GM19043 (cell line): ENCODE results near the gene SYP.

ENCODE experiments used
- ATAC-seq: cut with Tn5 transposase; IDR thresholded peaks from one replicate; pipeline ENCODE4 v1.9.1; 2021; ENCODE audit warnings: low read depth; ENCODE audit not compliant: unreplicated experiment

SYP gene

DNA sequence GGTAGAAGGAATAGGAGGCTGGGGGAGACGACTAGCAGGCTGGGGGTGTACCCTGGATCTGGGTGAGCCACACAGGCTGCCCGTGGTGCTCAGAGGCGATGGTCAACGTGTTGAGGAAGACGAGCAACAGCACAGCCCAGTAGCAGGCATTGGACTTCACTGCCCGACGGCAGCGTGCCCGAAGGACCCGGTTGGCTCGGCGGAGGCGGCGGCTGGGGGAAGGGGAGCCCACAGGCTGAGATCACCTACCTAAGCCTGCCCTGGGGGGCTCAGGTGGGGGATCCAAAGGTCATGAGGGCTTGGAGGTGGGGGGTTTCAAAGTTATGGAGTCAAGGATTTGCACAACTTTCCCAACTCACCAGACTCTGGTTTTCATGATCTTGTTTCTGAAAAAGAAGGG, 25.9 kb upstream of the SYP start:
- ATAC-seq: no peak

- ATAC-seq: no peak
These were observed 21.9 kb upstream of the SYP start for GRCh38 chrX:49221868-49222267.

DNA sequence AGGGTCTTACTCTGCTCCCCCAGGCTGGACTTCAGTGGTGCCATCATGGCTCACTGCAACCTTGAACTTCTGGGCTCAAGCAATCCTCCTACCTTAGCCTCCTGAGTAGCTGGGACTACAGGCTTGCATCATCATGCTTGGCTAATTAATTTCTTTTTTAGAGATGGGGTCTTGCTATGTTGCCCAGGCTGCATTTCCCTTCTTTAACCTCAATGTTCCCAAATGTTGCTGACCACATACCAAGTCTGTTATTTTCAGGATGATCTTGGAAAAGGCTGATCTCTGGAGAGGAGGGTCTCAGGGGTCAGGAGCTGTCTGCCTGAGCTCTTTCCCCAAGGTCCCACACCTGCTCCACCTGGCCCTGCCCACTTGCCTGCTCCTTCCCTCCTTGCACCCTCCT, 20.1 kb upstream of the SYP start:
- no peak for ATAC-seq

GRCh38 chrX:49214996-49215526, 15.1 kb upstream of the SYP start:
- no peak for ATAC-seq

DNA sequence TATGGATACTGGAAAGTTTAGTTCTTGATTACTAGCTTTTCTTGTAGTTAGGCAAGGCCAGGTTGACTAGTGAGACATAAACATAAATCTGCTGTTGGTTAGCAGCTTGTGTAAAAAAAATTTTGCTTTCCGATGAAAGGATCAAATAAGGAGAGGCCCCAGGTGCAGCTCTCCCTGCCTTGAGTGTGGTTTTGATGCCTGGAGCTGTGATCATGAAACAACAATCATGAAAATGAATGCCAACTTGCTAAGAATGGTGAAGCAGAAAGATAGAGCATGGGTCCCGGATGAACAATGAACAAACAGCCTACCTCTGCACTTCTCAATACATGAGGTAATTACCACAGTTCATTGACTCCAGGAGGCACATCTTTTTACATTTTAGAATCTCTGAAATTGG, 14.4 kb upstream of the SYP start:
- no peak for ATAC-seq

- ATAC-seq: no peak
These were observed 12.9 kb upstream of the SYP start for GRCh38 chrX:49212861-49213260.

GRCh38 chrX:49212209-49212608, 12.2 kb upstream of the SYP start:
- no peak for ATAC-seq

GRCh38 chrX:49211074-49211473, 11.1 kb upstream of the SYP start:
- no peak for ATAC-seq

DNA sequence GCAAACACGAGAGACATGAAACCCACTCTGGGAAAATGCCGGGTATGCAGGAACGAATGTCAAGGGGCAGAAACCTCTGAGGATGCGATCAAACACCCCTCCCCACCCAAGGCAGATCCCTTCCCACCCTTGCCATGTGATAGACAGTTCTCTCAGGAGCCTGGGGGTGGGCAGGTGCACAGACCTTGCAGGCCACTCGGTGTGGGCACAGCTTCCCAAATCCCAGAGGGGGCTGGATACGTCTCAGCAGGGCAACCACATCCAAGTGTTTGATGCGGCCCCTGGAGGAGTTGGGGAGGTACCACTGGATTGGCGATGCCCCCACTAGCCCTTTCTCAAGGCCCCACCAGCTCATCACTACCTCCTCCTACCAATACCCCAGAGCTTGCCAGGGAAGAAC, 10.4 kb upstream of the SYP start:
- ATAC-seq: no peak

DNA sequence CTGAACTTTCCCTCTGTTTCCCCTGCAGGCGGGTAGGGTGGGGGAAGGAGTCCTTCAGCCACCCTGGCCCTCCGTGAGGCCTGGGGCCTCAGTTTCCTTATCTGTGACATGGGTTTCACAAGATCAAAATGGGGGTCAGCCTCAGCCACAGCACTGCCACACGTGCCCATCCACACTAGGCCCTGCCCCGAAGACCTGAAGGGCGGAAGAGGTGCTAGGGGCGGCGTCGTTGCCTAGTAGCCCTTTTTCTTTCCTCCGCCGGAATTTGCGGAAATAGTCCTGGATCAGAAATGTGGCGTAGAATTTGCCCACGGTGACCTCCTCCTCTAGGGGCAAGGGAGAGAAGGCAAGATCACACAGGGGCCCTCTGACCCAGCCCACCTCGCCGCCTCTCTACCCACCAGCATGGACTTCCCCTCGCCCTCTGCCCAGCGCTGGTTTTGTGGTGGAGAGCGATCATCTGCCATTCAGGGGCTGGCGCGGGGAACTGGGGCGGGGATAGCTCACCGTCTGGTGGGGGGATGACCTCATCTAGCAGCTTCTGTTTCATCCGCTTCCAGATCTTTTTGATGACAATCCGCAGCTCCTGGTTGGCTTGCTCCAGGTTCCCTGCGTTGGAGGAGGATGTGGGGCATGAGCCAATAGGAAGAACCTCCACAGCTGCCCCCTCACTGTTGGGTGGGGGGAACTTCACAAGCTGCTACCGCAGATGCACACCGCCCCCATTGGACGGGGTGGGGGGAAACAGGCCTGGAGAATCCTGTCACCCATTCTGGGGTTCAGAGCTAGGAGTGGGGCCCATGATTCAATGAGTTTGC, 9.7 kb upstream of the SYP start:
- ATAC-seq: no peak

DNA sequence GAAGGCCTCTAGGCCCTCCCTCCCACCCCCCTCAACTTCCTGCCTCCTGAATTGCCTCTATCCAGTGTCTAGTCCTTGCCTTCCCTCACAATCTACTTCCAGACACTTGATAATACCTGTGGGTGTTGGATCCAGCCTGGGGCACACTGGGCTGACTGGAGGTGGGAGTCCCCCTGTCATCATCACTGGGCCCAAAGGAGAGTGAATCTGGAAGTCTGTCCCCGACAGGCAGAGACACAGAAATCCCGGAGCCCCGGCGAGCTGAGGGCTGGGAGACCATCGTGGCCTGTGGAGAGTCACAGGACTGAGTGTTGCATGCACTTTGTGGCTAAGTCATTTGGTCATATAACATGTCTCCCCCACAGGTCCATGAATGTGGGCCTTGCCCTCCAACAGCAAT, 8.4 kb upstream of the SYP start:
- no peak for ATAC-seq

DNA sequence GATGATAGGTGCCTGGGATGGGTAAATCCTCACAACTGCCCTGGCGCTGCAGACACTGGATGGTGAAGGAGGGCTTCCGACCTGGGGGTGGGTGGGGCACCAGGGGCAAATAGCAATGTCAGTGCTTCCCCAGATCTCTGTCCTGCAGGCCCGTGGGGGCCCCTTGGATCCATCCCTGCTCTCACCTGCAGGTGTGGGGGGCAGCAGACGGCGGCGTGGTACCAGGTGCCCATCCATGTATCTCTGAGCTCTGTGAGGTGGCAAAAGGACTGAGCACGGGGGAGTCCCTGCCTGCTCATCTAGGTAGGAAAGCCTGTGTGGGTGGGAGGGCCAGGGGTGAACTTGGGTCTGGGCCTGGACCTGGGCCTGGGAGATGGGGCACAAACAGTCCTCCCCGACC, 6.5 kb upstream of the SYP start:
- ATAC-seq: no peak

- no peak for ATAC-seq
These were observed 5.5 kb upstream of the SYP start for GRCh38 chrX:49205443-49205842.

- ATAC-seq: no peak
These were observed 4.7 kb upstream of the SYP start for GRCh38 chrX:49204709-49205108.

DNA sequence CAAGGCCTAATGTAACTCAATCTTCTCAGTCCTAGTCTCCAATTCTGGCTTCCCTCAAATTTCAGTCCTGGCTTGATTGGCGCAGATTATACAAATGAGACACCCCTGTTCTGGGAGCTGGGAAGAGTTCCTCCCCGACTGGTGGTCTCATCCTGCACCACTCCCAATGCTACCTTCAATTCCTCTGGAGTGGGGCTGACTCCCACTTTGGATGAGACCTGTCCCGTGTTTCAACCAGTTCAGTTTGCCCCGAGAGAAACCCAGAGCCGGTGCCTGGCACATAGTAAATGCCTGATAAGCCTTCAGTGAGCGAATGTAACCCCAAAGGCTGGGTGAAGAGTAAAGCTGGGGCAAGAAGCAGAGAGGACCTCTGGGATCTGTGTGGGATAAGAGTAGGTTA, 4.0 kb upstream of the SYP start:
- no peak for ATAC-seq

DNA sequence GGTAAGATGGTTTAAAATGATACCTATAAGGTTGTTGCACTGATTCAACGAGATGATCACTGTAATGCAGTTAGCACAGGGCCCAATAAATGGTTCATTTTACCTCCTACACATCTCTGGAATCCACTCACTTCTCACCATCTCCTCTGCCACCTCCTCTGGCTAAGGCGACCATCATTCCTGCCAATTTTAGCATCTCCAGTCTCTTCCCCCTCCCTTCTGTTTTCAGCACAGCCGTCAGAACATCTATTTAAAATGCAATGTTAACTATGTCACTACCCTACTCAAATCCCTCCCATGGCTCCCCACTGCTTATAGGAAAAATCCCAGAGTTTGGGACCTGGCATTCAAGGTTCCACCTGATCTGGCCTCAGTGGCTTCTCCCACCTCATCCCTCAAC, 3.5 kb upstream of the SYP start:
- ATAC-seq: no peak

GRCh38 chrX:49202022-49202421, 2.0 kb upstream of the SYP start:
- ATAC-seq: no peak

- ATAC-seq: no peak
These were observed 738 bp downstream of the SYP start for GRCh38 chrX:49199315-49199595.

DNA sequence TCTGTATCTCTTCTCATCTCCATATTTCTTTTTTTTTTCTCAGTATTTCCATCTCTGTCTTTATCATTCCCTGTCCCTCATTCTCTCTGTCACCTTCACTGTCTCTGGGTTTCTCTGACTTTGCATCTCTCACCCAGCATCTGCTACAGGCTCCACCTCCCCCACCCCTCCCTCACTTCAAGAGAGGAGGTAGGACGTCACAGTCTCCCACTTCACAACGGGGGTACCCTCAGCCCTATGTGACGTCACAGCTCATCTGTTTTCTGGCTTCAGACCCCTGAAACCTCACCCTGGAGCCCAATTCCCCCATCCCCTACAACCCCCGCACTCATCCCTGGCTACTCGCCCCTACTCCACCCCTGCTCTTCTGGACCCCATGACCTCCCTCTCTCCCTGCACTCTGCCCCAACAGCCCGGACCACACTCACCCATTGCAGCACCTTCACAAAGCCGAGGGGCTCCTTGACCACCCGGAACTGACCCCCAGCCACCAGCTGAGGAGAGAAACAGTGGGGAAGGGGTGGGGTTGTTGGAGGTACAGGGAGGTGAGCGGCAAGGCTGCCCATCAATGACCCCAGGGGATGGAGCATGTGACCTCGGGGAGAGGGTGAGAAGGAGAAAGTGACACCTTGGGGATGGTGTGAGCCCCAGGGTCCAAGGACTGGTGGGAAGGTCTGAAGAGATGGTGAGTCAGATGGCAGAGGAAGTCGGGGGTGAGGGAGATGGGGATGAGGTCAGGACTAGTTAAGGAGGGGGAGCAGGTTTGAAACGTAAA, 1.3 kb downstream of the SYP start:
- no peak for ATAC-seq

- no peak for ATAC-seq
These were observed 2.4 kb downstream of the SYP start for GRCh38 chrX:49197543-49198087.

DNA sequence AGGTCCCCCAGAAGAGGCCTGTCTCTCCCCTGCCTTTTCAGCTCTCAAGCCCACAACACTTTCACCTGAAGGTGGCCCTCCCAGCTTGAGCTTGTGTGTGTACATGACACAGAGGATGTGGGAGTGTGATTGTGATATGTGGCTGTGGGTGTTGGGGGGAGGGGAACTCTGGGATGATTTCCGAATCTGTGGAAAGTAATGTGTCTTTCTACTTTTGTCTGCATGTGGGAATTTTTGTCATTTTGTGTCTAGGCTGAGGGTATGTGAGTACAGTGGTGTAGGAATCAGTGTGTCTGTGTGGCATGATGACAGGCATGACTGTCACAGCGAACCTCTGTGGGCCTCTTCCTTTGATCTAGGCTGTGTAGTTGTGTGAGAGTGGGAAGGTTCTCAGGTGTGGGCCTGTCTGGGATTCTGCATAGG, 6.4 kb downstream of the SYP start:
- no peak for ATAC-seq
